A673 (cell line): ENCODE results near the gene HAUS3. TPM values are rescaled to one million over a fixed set of nuclear protein-coding genes. Genes with fewer than 3 reads are reported as not detected.

Source experiments
- BruUV-seq: library from RNA; stranded (reverse); fragments of 400-500 nt; replicated peaks from 2 replicates; lab custom pipeline; 2021; lab: Mats Ljungman, UMichigan
- CTCF ChIA-PET: fragments of 300-600 bp; sonication (Branson Sonifier 250); formaldehyde crosslinking; loops from one replicate; lab custom pipeline; 2022; ENCODE audit warnings: antibody characterized with exemption; lab: Charles Lee
- POLR2A ChIA-PET: fragments of 300-600 bp; sonication (Branson Sonifier 250); formaldehyde crosslinking; loops from one replicate; lab custom pipeline; 2022; ENCODE audit warnings: antibody characterized with exemption; ENCODE audit not compliant: low non-redundant PET; lab: Charles Lee
- DNase-seq: peaks from one replicate; pipeline ENCODE4 v3.0.0-alpha.2; 2015; ENCODE audit warnings: low spot score
- H3K27ac ChIP-seq: fragments of 200-600 bp; sonication (generic); 2 replicates; pipeline ENCODE4 v1.5.1; 2016; ENCODE audit warnings: mixed run types, low read depth, mild to moderate bottlenecking, mixed read lengths, antibody characterized with exemption, low read length; ENCODE audit not compliant: poor library complexity, severe bottlenecking
- H3K27me3 ChIP-seq: fragments of 200-600 bp; sonication (generic); replicated peaks from 2 replicates; pipeline ENCODE4 v1.6.1; 2017; ENCODE audit warnings: mixed run types, low read depth, mild to moderate bottlenecking, mixed read lengths, antibody characterized with exemption, low read length; ENCODE audit not compliant: insufficient read depth, poor library complexity
- H3K36me3 ChIP-seq: fragments of 200-600 bp; sonication (generic); 2 replicates; pipeline ENCODE4 v1.6.1; 2016; ENCODE audit warnings: mixed run types, mild to moderate bottlenecking, mixed read lengths, antibody characterized with exemption, low read length; ENCODE audit not compliant: insufficient read depth, poor library complexity, severe bottlenecking
- H3K4me1 ChIP-seq: fragments of 200-600 bp; sonication (generic); 2 replicates; pipeline ENCODE4 v1.6.1; 2017; ENCODE audit warnings: mixed run types, mild to moderate bottlenecking, mixed read lengths, antibody characterized with exemption, low read length; ENCODE audit not compliant: insufficient read depth, poor library complexity, severe bottlenecking
- H3K4me3 ChIP-seq: fragments of 200-600 bp; sonication (generic); 2 replicates; pipeline ENCODE4 v1.5.1; 2016; ENCODE audit warnings: low read depth, mixed run types, mild to moderate bottlenecking, mixed read lengths, low read length; ENCODE audit not compliant: poor library complexity, severe bottlenecking
- H3K9me3 ChIP-seq: fragments of 200-600 bp; sonication (generic); 2 replicates; pipeline ENCODE4 v1.6.1; 2016; ENCODE audit warnings: mixed run types, low read depth, mild to moderate bottlenecking, mixed read lengths, antibody characterized with exemption, low read length; ENCODE audit not compliant: poor library complexity, severe bottlenecking
- EZH2 ChIP-seq: fragments of 200-600 bp; sonication (generic); IDR thresholded peaks from 2 replicates; pipeline ENCODE4 v1.6.1; 2017; ENCODE audit warnings: borderline replicate concordance, low read depth, mild to moderate bottlenecking, mixed read lengths, antibody characterized with exemption, low read length; ENCODE audit not compliant: poor library complexity, severe bottlenecking
- intact Hi-C: fragments of 100-400 bp; cut with micrococcal nuclease; formaldehyde crosslinking; loops from one replicate; pipeline ENCODE4 v1.10.0; 2022; ENCODE audit not compliant: unreplicated experiment
- total RNA-seq: library from RNA; stranded (reverse); gene quantifications from 2 replicates; pipeline ENCODE4 v1.2.3, GENCODE V29; 2021
- TF ChIP-seq, protein P1 (sequence below): fragments of 300-800, 200-600 bp; sonication (generic); conservative IDR thresholded peaks from 2 replicates; pipeline ENCODE4 v1.5.1; 2017; ENCODE audit warnings: low read depth, mild to moderate bottlenecking, antibody characterized with exemption, low read length, moderate library complexity, mixed read lengths

Gene HAUS3
- total RNA-seq, 1 experiment from 2014 or later, result 27.7 TPM

- peaks cover 6% of the 10 kb centered on the region for H3K9me3 ChIP-seq
- no peaks in the 10 kb centered on the region for H3K36me3 ChIP-seq
- no peak overlapping the region for H3K27ac ChIP-seq
- no peak overlapping the region for H3K4me3 ChIP-seq
- no TSS peak for BruUV-seq
- no peaks in the 10 kb centered on the region for H3K4me1 ChIP-seq
- CTCF ChIA-PET, result no interaction called here
- intact Hi-C loops, result no loop called here
- DNase-seq, result no peak
- POLR2A ChIA-PET, result no interaction called here
- TF ChIP-seq, protein P1, sequence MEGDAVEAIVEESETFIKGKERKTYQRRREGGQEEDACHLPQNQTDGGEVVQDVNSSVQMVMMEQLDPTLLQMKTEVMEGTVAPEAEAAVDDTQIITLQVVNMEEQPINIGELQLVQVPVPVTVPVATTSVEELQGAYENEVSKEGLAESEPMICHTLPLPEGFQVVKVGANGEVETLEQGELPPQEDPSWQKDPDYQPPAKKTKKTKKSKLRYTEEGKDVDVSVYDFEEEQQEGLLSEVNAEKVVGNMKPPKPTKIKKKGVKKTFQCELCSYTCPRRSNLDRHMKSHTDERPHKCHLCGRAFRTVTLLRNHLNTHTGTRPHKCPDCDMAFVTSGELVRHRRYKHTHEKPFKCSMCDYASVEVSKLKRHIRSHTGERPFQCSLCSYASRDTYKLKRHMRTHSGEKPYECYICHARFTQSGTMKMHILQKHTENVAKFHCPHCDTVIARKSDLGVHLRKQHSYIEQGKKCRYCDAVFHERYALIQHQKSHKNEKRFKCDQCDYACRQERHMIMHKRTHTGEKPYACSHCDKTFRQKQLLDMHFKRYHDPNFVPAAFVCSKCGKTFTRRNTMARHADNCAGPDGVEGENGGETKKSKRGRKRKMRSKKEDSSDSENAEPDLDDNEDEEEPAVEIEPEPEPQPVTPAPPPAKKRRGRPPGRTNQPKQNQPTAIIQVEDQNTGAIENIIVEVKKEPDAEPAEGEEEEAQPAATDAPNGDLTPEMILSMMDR, result no peak
- TF ChIP-seq EZH2, result no peak
- no peaks in the 10 kb centered on the region for H3K27me3 ChIP-seq
Observed at GRCh38 chr4:2179717-2180116, 62.2 kb downstream of the HAUS3 start.

DNA sequence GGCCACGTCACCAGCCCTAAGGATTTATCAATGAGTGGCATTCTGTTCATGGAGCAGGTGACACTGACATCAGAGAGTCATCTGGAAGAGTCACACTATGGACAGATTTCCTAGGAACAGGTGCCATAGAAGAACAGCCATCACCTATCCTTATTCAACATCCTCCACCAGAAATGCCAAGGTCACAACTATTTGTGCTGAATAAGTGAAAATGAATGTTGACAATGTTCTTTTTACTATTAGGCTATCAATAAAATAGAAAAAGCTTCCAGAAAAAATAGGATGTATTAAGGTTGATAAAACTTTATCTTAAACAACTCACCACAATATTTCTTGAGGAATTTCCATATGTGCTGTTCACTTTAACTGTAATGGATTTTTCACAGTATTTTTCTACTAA lies 62.9 kb downstream of the HAUS3 start:
- H3K27ac ChIP-seq, result no peak overlapping the region
- peaks cover 6% of the 10 kb centered on the region for H3K9me3 ChIP-seq
- CTCF ChIA-PET, result no interaction called here
- no peak overlapping the region for H3K4me3 ChIP-seq
- POLR2A ChIA-PET, result no interaction called here
- H3K36me3 ChIP-seq, result no peaks in the 10 kb centered on the region
- no peaks in the 10 kb centered on the region for H3K4me1 ChIP-seq
- TF ChIP-seq, protein P1, result no peak
- TF ChIP-seq EZH2, result no peak
- DNase-seq, result no peak
- H3K27me3 ChIP-seq, result no peaks in the 10 kb centered on the region
- no TSS peak for BruUV-seq
- intact Hi-C loops, result no loop called here

Other genes with a start within 250 kb of the HAUS3 start
- gene NELFA, start 233.1 kb downstream of the HAUS3 start, total RNA-seq, result 58.3 and 59.3 TPM in 2 replicates
- gene NAT8L, start 182.8 kb downstream of the HAUS3 start, total RNA-seq, result 2.5 and 3.4 TPM in 2 replicates
- gene POLN, start within 50 bp of the HAUS3 start, total RNA-seq, result 2.5 and 4.0 TPM in 2 replicates
- gene MXD4, start 20.0 kb upstream of the HAUS3 start, total RNA-seq, result 9.1 and 12.7 TPM in 2 replicates
- gene ZFYVE28, start 176.5 kb upstream of the HAUS3 start, total RNA-seq, result 7.6 and 8.6 TPM in 2 replicates
- gene CFAP99, start 176.8 kb upstream of the HAUS3 start, total RNA-seq, result not detected in 2 replicates
- 113 and 119 TPM in 2 replicates for gene RNF4, start 227.0 kb upstream of the HAUS3 start, total RNA-seq